GM12891 (cell line): ENCODE measurements around the gene GCK.

Experiments used
- DNase-seq: peaks from one replicate; pipeline ENCODE4 v3.0.0; 2011; ENCODE audit warnings: low spot score; ENCODE audit not compliant: insufficient read length
- FAIRE-seq: peaks from 2 replicates; lab custom pipeline; 2011; peaks lifted over from hg19 to GRCh38; lab: Jason Lieb, UNC
- PAX5 ChIP-seq: IDR thresholded peaks from 2 replicates; pipeline ENCODE4 v1.6.1; 2011; ENCODE audit warnings: low read length, moderate library complexity, mild to moderate bottlenecking; ENCODE audit not compliant: insufficient read depth, severe bottlenecking
- POLR2A ChIP-seq: IDR thresholded peaks from 2 replicates; pipeline ENCODE4 v1.6.1; 2011; ENCODE audit warnings: low read depth, low read length, control low read depth
- POLR2AphosphoS5 ChIP-seq: IDR thresholded peaks from 2 replicates; pipeline ENCODE4 v1.6.1; 2011; ENCODE audit warnings: low read depth, low read length, control low read depth
- POU2F2 ChIP-seq: IDR thresholded peaks from 2 replicates; pipeline ENCODE4 v1.6.1; 2011; ENCODE audit warnings: low read depth, mild to moderate bottlenecking, control low read depth, low read length, moderate library complexity
- SPI1 ChIP-seq: IDR thresholded peaks from 2 replicates; pipeline ENCODE4 v1.6.1; 2011; ENCODE audit warnings: low read depth, low read length, control low read depth
- TAF1 ChIP-seq: IDR thresholded peaks from 2 replicates; pipeline ENCODE4 v1.6.1; 2011; ENCODE audit warnings: low read depth, low read length, control low read depth

Gene GCK

DNA sequence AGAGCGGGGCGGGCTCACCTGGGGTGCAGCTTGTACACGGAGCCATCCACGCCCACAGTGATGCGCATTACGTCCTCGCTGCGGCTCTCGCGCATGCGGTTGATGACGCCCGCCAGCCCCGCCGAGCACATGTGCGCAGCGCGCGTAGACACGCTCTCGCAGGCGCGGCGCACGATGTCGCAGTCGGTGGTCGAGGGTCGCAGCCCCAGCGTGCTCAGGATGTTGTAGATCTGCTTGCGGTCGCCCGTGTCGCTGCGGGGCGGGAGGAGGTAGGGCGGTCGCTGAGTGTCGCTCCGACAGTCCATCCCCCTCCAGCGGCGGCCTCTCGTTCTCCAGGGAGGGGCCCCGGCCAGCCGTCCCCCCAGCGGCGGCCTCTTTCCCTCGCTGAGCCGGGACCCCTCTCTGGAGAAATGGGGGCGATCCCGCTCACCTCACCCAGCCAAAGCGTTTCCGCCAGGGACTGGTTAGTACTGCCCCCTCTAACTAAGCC lies 43.7 kb downstream of the GCK start:
- FAIRE-seq (no peak), DNase-seq (no peak)
- TF ChIP-seq SPI1: no peak
- no peak for TF ChIP-seq PAX5
- TF ChIP-seq POLR2A: no peak
- TF ChIP-seq TAF1: no peak
- no peak for TF ChIP-seq POLR2AphosphoS5
- no peak for TF ChIP-seq POU2F2

- FAIRE-seq (no peak), DNase-seq (no peak)
- TF ChIP-seq POLR2A: no peak
- TF ChIP-seq PAX5: no peak
- TF ChIP-seq POU2F2: no peak
- no peak for TF ChIP-seq SPI1
- TF ChIP-seq POLR2AphosphoS5: no peak
- TF ChIP-seq TAF1: no peak
Measured at GRCh38 chr7:44144968-44145478, 44.2 kb downstream of the GCK start.

DNA sequence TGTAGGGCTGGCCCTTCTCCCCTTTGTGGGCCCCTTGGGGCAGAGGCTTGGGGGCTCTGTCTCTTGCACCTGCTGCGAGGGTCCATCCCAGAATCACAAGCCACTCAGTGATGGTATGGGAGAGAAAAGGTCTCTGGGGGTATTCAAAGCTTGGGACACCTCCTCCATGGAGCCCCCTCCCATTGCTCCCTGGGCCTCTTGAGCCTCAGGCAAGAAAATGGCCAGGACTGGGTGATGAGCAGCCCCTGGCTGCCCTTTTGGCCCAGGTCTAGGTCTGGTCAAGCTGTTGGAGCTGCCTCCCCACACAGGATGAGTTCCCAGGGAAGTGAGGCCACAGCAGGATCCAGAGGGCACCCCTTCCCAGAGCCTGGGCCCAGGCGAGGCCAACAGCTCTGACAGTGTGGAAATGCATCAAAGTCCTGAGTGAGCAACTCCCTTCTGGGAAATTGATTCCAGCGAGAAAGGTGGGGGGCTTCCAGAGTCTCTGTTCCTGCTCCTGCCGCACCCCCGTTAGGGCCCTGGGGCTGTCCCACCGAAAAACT lies 44.7 kb downstream of the GCK start:
- FAIRE-seq (no peak), DNase-seq (no peak)
- no peak for TF ChIP-seq POLR2AphosphoS5
- no peak for TF ChIP-seq TAF1
- TF ChIP-seq POU2F2: no peak
- TF ChIP-seq POLR2A: no peak
- TF ChIP-seq SPI1: no peak

- no peak for TF ChIP-seq POLR2A
- no peak for TF ChIP-seq POU2F2
- TF ChIP-seq POLR2AphosphoS5: no peak
- TF ChIP-seq TAF1: no peak
- DNase-seq (no peak), FAIRE-seq (no peak)
Measured at GRCh38 chr7:44143646-44144250, 45.5 kb downstream of the GCK start.

GRCh38 chr7:44142028-44142427 lies 47.2 kb downstream of the GCK start:
- FAIRE-seq: no peak
- no peak for TF ChIP-seq PAX5
- TF ChIP-seq POLR2AphosphoS5: no peak
- TF ChIP-seq POU2F2: no peak
- TF ChIP-seq TAF1: no peak
- TF ChIP-seq SPI1: no peak
- no peak for TF ChIP-seq POLR2A

DNA sequence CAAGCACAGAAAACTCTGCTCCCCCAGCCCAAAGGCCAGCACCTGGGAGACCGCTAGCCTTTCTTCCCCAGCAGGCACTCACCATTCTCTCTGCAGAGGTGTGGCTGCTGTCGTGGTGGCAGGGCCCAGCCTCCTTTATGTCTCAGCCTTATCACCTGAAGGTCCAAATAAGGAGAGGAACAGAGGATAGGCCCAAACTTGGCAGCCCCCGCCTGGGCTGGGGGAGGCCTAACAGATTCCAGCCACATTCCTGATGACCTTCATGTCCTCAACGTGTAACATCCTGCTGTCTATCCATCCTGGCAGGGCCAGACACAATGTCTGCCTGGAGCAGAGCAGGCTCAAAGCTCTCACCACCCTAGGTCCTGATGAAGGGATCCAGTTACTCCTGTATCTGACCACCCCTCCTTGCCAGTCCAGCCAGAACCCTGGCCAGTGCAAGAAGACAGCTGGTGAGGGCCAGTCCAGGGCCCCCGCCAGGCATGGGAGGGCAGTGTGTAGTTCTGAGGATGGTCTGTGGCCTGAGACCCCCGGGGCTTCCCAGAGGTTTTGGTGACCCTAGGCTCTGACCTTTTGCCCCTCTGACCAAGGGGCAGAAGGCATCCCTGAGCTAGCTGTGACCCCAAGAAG lies 47.9 kb downstream of the GCK start, which contains the start of gene MYL7:
Gene MYL7 (minus strand): TSS at position 112 of the 630 bp plus-strand sequence. CDS start 27 bp downstream, at position 85.
- FAIRE-seq: no peak
- DNase-seq: no peak
- TF ChIP-seq TAF1 (no peak), POLR2AphosphoS5 (no peak), SPI1 (no peak), PAX5 (no peak), POU2F2 (no peak), POLR2A (no peak)

More at GRCh38 chr7:44142028-44142427, 47.2 kb downstream of the GCK start:
- DNase-seq: no peak

DNA sequence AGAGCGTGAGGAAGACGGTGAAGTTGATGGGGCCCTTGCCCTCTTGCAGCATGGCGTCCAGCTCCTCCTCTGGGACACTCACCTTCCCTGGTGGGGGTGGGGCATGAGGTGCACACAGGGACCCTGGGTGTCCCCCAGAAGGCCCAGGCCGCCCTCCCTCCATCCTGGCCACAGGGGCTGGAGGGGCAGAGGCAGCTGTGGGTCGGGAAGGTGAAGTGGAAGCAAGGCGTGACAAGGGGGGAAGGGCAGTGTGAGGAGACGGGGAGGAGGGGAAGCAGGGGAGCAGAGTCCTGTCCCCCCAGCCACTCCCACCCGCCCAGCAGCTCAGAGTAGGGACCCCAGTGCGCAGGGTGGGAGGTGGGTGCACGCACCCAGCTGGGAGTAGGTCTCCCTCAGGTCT lies 48.9 kb downstream of the GCK start:
- DNase-seq: no peak
- FAIRE-seq: no peak

GRCh38 chr7:44139311-44140010 lies 49.8 kb downstream of the GCK start:
- TF ChIP-seq PAX5 (no peak), POLR2A (no peak)
- no peak for FAIRE-seq
- no peak for DNase-seq

More for the DNA sequence above, 48.9 kb downstream of the GCK start:
- TF ChIP-seq SPI1 (no peak), POU2F2 (no peak), POLR2AphosphoS5 (no peak), PAX5 (no peak)

- no peak for DNase-seq
- no peak for TF ChIP-seq SPI1
- no peak for TF ChIP-seq POLR2A
- no peak for TF ChIP-seq POU2F2
- no peak for TF ChIP-seq POLR2AphosphoS5
- no peak for TF ChIP-seq TAF1
- no peak for TF ChIP-seq PAX5
- FAIRE-seq: no peak
Measured at GRCh38 chr7:44138698-44139097, 50.5 kb downstream of the GCK start.
